Parathyroid adenoma (tissue), 2 donors: ENCODE results near the gene SLC2A4RG.

Experiments
- H2AFZ ChIP-seq: fragments of 300-600 bp; sonication (generic); one replicate; pipeline ENCODE4 v1.7.0; 2017; ENCODE audit warnings: antibody characterized with exemption, mild to moderate bottlenecking
- H3K27ac ChIP-seq: fragments of 300-600 bp; sonication (generic); one replicate; pipeline ENCODE4 v1.7.0; 2017
- H3K27me3 ChIP-seq: fragments of 300-600 bp; sonication (generic); one replicate; pipeline ENCODE4 v1.7.0; 2017; ENCODE audit warnings: low read length; ENCODE audit not compliant: control insufficient read depth, insufficient read depth
- H3K36me3 ChIP-seq: fragments of 300-600 bp; sonication (generic); one replicate; pipeline ENCODE4 v1.7.0; 2017; ENCODE audit warnings: low read length; ENCODE audit not compliant: control insufficient read depth, insufficient read depth
- H3K4me1 ChIP-seq: fragments of 300-600 bp; sonication (generic); one replicate; pipeline ENCODE4 v1.7.0; 2017; ENCODE audit warnings: control low read depth
- H3K4me2 ChIP-seq: fragments of 300-600 bp; sonication (generic); one replicate; pipeline ENCODE4 v1.7.0; 2017; ENCODE audit warnings: low read length
- H3K4me3 ChIP-seq: fragments of 300-600 bp; sonication (generic); one replicate; pipeline ENCODE4 v1.7.0; 2017; ENCODE audit warnings: low read depth, low read length
- H3K79me2 ChIP-seq: fragments of 300-600 bp; sonication (generic); one replicate; pipeline ENCODE4 v1.7.0; 2017; ENCODE audit warnings: control low read depth
- H3K9ac ChIP-seq: fragments of 300-600 bp; sonication (generic); one replicate; pipeline ENCODE4 v1.7.0; 2017; ENCODE audit warnings: mild to moderate bottlenecking
- H3K9me3 ChIP-seq: fragments of 300-600 bp; sonication (generic); one replicate; pipeline ENCODE4 v1.7.0; 2017; ENCODE audit warnings: low read length; ENCODE audit not compliant: control insufficient read depth
- CTCF ChIP-seq: fragments of 300-600 bp; sonication (generic); IDR thresholded peaks from one replicate; pipeline ENCODE4 v1.7.0; 2017; ENCODE audit warnings: antibody characterized with exemption, mild to moderate bottlenecking
- donor health status: primary hyperparathyroidism.

Gene SLC2A4RG

GRCh38 chr20:63769891-63770474 lies 30.4 kb downstream of the SLC2A4RG start:
- Histone ChIP-seq H3K36me3 (no peaks in the 10 kb centered on the region), H3K27me3 (no peaks in the 10 kb centered on the region)

GRCh38 chr20:63771046-63771707 lies 31.6 kb downstream of the SLC2A4RG start:
- Histone ChIP-seq H3K27ac (no peak overlapping the region), H3K9ac (no peak overlapping the region), H3K36me3 (no peaks in the 10 kb centered on the region), H3K4me3 (no peak overlapping the region), H3K4me2 (no peak overlapping the region), H3K79me2 (peaks cover 57% of the 10 kb centered on the region), H3K9me3 (no peaks in the 10 kb centered on the region), H3K4me1 (no peaks in the 10 kb centered on the region), H3K27me3 (no peaks in the 10 kb centered on the region), H2AFZ (no peak overlapping the region)
- TF ChIP-seq CTCF = no peak

More at GRCh38 chr20:63769891-63770474, 30.4 kb downstream of the SLC2A4RG start:
- Histone ChIP-seq H3K27ac (no peak overlapping the region), H3K4me2 (no peak overlapping the region), H3K9ac (no peak overlapping the region), H3K79me2 (peaks cover 45% of the 10 kb centered on the region), H3K9me3 (no peaks in the 10 kb centered on the region), H2AFZ (no peak overlapping the region), H3K4me1 (no peaks in the 10 kb centered on the region), H3K4me3 (no peak overlapping the region)
- no peak for TF ChIP-seq CTCF

GRCh38 chr20:63772781-63773518 lies 33.4 kb downstream of the SLC2A4RG start:
- no peak overlapping the region for H2AFZ ChIP-seq
- no peak overlapping the region for H3K4me3 ChIP-seq
- H3K4me1 ChIP-seq = no peaks in the 10 kb centered on the region
- H3K4me2 ChIP-seq = no peak overlapping the region
- peaks cover 61% of the 10 kb centered on the region for H3K79me2 ChIP-seq
- no peak for TF ChIP-seq CTCF
- H3K36me3 ChIP-seq = no peaks in the 10 kb centered on the region
- H3K27ac ChIP-seq = no peak overlapping the region
- H3K9me3 ChIP-seq = no peaks in the 10 kb centered on the region
- no peak overlapping the region for H3K9ac ChIP-seq
- no peaks in the 10 kb centered on the region for H3K27me3 ChIP-seq

- H3K4me3 ChIP-seq = no peak overlapping the region
- no peaks in the 10 kb centered on the region for H3K27me3 ChIP-seq
- no peak overlapping the region for H3K4me2 ChIP-seq
- TF ChIP-seq CTCF = no peak
- H3K79me2 ChIP-seq = peaks cover 63% of the 10 kb centered on the region
- H3K27ac ChIP-seq = no peak overlapping the region
- no peaks in the 10 kb centered on the region for H3K4me1 ChIP-seq
- no peaks in the 10 kb centered on the region for H3K36me3 ChIP-seq
- H2AFZ ChIP-seq = no peak overlapping the region
- no peak overlapping the region for H3K9ac ChIP-seq
- H3K9me3 ChIP-seq = no peaks in the 10 kb centered on the region
Observed at GRCh38 chr20:63773571-63774241, 34.1 kb downstream of the SLC2A4RG start.
